CD14-positive monocyte (primary cell): ENCODE results near the gene CACNA1D. TPM values are rescaled to one million over a fixed set of nuclear protein-coding genes. Genes with fewer than 3 reads are reported as not detected.
"Not testable (repeated sequence)": the region's sequence is repeated elsewhere in the genome, so short reads cannot be mapped to it uniquely, and the experiment has no call there.

Experiments used
- DNase-seq, 3 donors: peaks; one replicate each; pipeline ENCODE4 v3.0.0-alpha.2; 2011 to 2022
- H2AFZ ChIP-seq: 2 replicates; pipeline ENCODE4 v1.6.0; 2012; ENCODE audit warnings: mild to moderate bottlenecking, low read depth, low read length, inconsistent platforms; ENCODE audit not compliant: insufficient read depth, poor library complexity, severe bottlenecking
- H3K27ac ChIP-seq, 2 donors: 1 replicate in 1 of 2; 2 replicates in 1 of 2; pipeline ENCODE4 v1.5.1; 2012 to 2013; ENCODE audit warnings: low read length in 2 of 2, control low read depth in 1 of 2, inconsistent platforms in 1 of 2, low read depth in 1 of 2, mild to moderate bottlenecking in 1 of 2
- H3K27me3 ChIP-seq, 2 donors: one replicate each; pipeline versions ENCODE4 v1.6.0 to v1.6.1; 2011 to 2013; ENCODE audit warnings: low read length in 2 of 2; ENCODE audit not compliant: control insufficient read depth in 2 of 2, insufficient read depth in 2 of 2
- H3K36me3 ChIP-seq, 2 donors: replicated peaks in 1 of 2; 1 replicate in 1 of 2; 2 replicates in 1 of 2; pipeline versions ENCODE4 v1.5.1 to v1.6.1; 2012 to 2013; ENCODE audit warnings: low read length in 2 of 2, control low read depth in 1 of 2, inconsistent platforms in 1 of 2, mild to moderate bottlenecking in 1 of 2; ENCODE audit not compliant: insufficient read depth in 2 of 2, control insufficient read depth in 1 of 2
- H3K4me1 ChIP-seq, 2 donors: 1 replicate in 1 of 2; 2 replicates in 1 of 2; pipeline versions ENCODE4 v1.5.1 to v1.6.1; 2012 to 2013; ENCODE audit warnings: low read length in 2 of 2, control low read depth in 1 of 2, inconsistent platforms in 1 of 2, mild to moderate bottlenecking in 1 of 2, moderate library complexity in 1 of 2; ENCODE audit not compliant: insufficient read depth in 2 of 2, control insufficient read depth in 1 of 2
- H3K4me2 ChIP-seq: replicated peaks from 2 replicates; pipeline ENCODE3; 2012; ENCODE audit warnings: low read length, moderate library complexity, mild to moderate bottlenecking; ENCODE audit not compliant: poor library complexity, severe bottlenecking; ENCODE audit errors: extremely low read depth
- H3K4me3 ChIP-seq, 3 experiments: fragments of 200-600 bp in 1 of 3; sonication (generic) in 1 of 3; replicated peaks in 1 of 3; 1 replicate in 2 of 3; 2 replicates in 1 of 3; pipeline ENCODE4 v1.5.1; 2011 to 2013; ENCODE audit warnings: low read length in 3 of 3, mild to moderate bottlenecking in 3 of 3, control low read depth in 2 of 3, low read depth in 2 of 3, inconsistent platforms in 1 of 3, moderate library complexity in 1 of 3
- H3K79me2 ChIP-seq: 2 replicates; pipeline ENCODE4 v1.6.0; 2012; ENCODE audit warnings: mild to moderate bottlenecking, control low read depth, inconsistent platforms, low read length, moderate library complexity; ENCODE audit not compliant: insufficient read depth
- H3K9ac ChIP-seq: 2 replicates; pipeline ENCODE4 v1.6.0; 2017; ENCODE audit warnings: low read length, mild to moderate bottlenecking; ENCODE audit not compliant: insufficient read depth, poor library complexity, severe bottlenecking
- H3K9me3 ChIP-seq, 2 donors: replicated peaks in 1 of 2; 1 replicate in 1 of 2; 2 replicates in 1 of 2; pipeline versions ENCODE4 v1.5.1 to v1.6.1; 2012 to 2013; ENCODE audit warnings: low read length in 2 of 2, control low read depth in 1 of 2; ENCODE audit not compliant: control insufficient read depth in 1 of 2, insufficient read depth in 1 of 2
- H4K20me1 ChIP-seq: 2 replicates; pipeline ENCODE4 v1.6.0; 2012; ENCODE audit warnings: mild to moderate bottlenecking, low read length, control low read depth, moderate library complexity; ENCODE audit not compliant: insufficient read depth
- H3K27ac Mint-ChIP-seq, 7 donors: one replicate each; pipeline ENCODE4 v1.8.0; 2020; ENCODE audit warnings: mild to moderate bottlenecking in 7 of 7, mixed read lengths in 7 of 7, moderate library complexity in 6 of 7, inconsistent platforms in 2 of 7
- H3K27me3 Mint-ChIP-seq, 3 donors: one replicate each; pipeline ENCODE4 v1.8.0; 2021 to 2022; ENCODE audit warnings: low read depth in 3 of 3, mild to moderate bottlenecking in 3 of 3, mixed read lengths in 3 of 3, moderate library complexity in 3 of 3, inconsistent platforms in 1 of 3
- H3K36me3 Mint-ChIP-seq, 2 donors: one replicate each; pipeline ENCODE4 v1.8.0; 2020; ENCODE audit warnings: mixed read lengths in 2 of 2, inconsistent platforms in 1 of 2, mild to moderate bottlenecking in 1 of 2
- H3K4me1 Mint-ChIP-seq: one replicate; pipeline ENCODE4 v1.8.0; 2020; ENCODE audit warnings: mild to moderate bottlenecking, mixed read lengths
- H3K4me3 Mint-ChIP-seq, 2 donors: one replicate each; pipeline ENCODE4 v1.8.0; 2020; ENCODE audit warnings: mild to moderate bottlenecking in 2 of 2, mixed read lengths in 2 of 2, moderate library complexity in 1 of 2
- H3K9me3 Mint-ChIP-seq, 7 donors: one replicate each; pipeline ENCODE4 v1.8.0; 2020 to 2022; ENCODE audit warnings: mixed read lengths in 7 of 7, mild to moderate bottlenecking in 6 of 7, moderate library complexity in 6 of 7, inconsistent platforms in 2 of 7
- CTCF ChIP-seq: fragments of 200-600 bp; IDR thresholded peaks from one replicate; pipeline ENCODE4 v1.8.0; 2022; ENCODE audit warnings: antibody characterized with exemption, mild to moderate bottlenecking
- WGBS: methylation state at CpG from one replicate; pipeline ENCODE4 v1.1.5; 2013; ENCODE audit warnings: missing lambda C conversion rate; ENCODE audit not compliant: insufficient coverage; 5-methylcytosine and 5-hydroxymethylcytosine counted together
- intact Hi-C, 2 donors: fragments of 100-400 bp; cut with micrococcal nuclease; formaldehyde crosslinking; loops; one replicate each; pipeline versions ENCODE4 v1.15.0 to v1.15.1; 2023
- polyA plus RNA-seq, 3 donors: library from polyadenylated mRNA; depleted of rRNA in 1 of 3; unstranded in 2 of 3; stranded (reverse) in 1 of 3; fragments of 300-500 nt in 2 of 3; fragments of >200 nt in 1 of 3; fragmentation: Illumina TruSeq in 2 of 3; gene quantifications; 1 replicate in 2 of 3; 2 replicates in 1 of 3; pipeline ENCODE4 v1.2.3, GENCODE V29; 2012 to 2021

CACNA1D gene
- polyA plus RNA-seq, 3 donors = 0.29 to 1.2 (median 0.98) TPM

GRCh38 chr3:53570709-53571108 is 76.3 kb downstream of the CACNA1D start:
- no peaks in the 10 kb centered on the region for H3K36me3 Mint-ChIP-seq
- H3K4me1 Mint-ChIP-seq = no peaks in the 10 kb centered on the region
- H3K27me3 Mint-ChIP-seq = peaks cover 2 to 6% (median 4%) of the 10 kb centered on the region in 3 donors
- Histone ChIP-seq H3K36me3 (no peaks in the 10 kb centered on the region), H3K9ac (no peak overlapping the region), H3K27ac (no peak overlapping the region), H3K27me3 (no peaks in the 10 kb centered on the region), H3K79me2 (no peaks in the 10 kb centered on the region), H3K4me1 (no peaks in the 10 kb centered on the region), H2AFZ (no peak overlapping the region), H3K4me3 (no peak overlapping the region), H3K9me3 (no peaks in the 10 kb centered on the region), H4K20me1 (no peaks in the 10 kb centered on the region), H3K4me2 (no peak overlapping the region)
- no peak overlapping the region for H3K4me3 Mint-ChIP-seq
- H3K27ac Mint-ChIP-seq = no peak overlapping the region
- no peak for DNase-seq
- intact Hi-C loops = no loop called here
- 94% methylated on average over 3 of the region's 3 CpGs for WGBS
- peaks cover 0 to 3% (median 0%) of the 10 kb centered on the region in 7 donors for H3K9me3 Mint-ChIP-seq
- TF ChIP-seq CTCF = no peak

- no peaks in the 10 kb centered on the region for H3K9me3 ChIP-seq
- H2AFZ ChIP-seq = no peak overlapping the region
- peaks cover 2 to 6% (median 2%) of the 10 kb centered on the region in 3 donors for H3K27me3 Mint-ChIP-seq
- TF ChIP-seq CTCF = no peak
- H3K27ac ChIP-seq = no peak overlapping the region
- no peaks in the 10 kb centered on the region for H3K4me1 ChIP-seq
- H3K9me3 Mint-ChIP-seq = peaks cover 0 to 3% (median 0%) of the 10 kb centered on the region in 7 donors
- H3K4me1 Mint-ChIP-seq = no peaks in the 10 kb centered on the region
- no peaks in the 10 kb centered on the region for H3K79me2 ChIP-seq
- no peak overlapping the region for H3K27ac Mint-ChIP-seq
- no peak overlapping the region for H3K4me2 ChIP-seq
- WGBS = 97% methylated on average over 3 of the region's 4 CpGs
- no peak overlapping the region for H3K9ac ChIP-seq
- H3K4me3 Mint-ChIP-seq = no peak overlapping the region
- no peak for DNase-seq
- H4K20me1 ChIP-seq = no peaks in the 10 kb centered on the region
- no peaks in the 10 kb centered on the region for H3K36me3 ChIP-seq
- H3K27me3 ChIP-seq = no peaks in the 10 kb centered on the region
- H3K36me3 Mint-ChIP-seq = no peaks in the 10 kb centered on the region
- no peak overlapping the region for H3K4me3 ChIP-seq
- intact Hi-C loops = no loop called here
Measured at GRCh38 chr3:53571264-53571663, 76.9 kb downstream of the CACNA1D start.

DNA sequence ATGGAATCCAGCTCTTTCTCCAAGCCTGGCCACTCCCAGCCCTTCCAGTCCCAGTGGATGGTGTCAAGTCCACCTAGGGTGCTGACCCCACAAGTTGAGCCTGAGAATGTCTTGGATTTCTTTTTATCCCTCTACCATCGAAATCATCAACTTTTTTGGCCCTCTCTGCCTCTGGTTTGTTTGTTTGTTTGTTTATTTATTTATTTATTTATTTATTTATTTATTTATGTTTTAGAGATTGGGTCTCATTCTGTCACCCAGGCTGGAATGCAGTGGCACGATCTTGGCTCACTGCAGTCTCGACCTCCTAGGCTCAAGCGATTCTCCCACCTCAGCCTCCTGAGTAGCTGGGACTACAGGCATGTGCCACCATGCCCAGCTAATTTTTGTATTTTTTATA is 77.8 kb downstream of the CACNA1D start:
- H3K27ac ChIP-seq, H3K9me3 ChIP-seq, H3K79me2 ChIP-seq, H3K27ac Mint-ChIP-seq, intact Hi-C loops, H3K36me3 ChIP-seq, H3K4me2 ChIP-seq, H3K4me3 ChIP-seq, H3K4me3 Mint-ChIP-seq, H3K27me3 ChIP-seq, DNase-seq, H4K20me1 ChIP-seq, H3K36me3 Mint-ChIP-seq, H3K9ac ChIP-seq, H2AFZ ChIP-seq, H3K4me1 ChIP-seq, H3K27me3 Mint-ChIP-seq, H3K9me3 Mint-ChIP-seq, H3K4me1 Mint-ChIP-seq: not testable (repeated sequence)
- WGBS = no CpG with 5 or more reads among the region's 4 CpGs
